Activated CD8-positive, alpha-beta T cell treated with anti-CD3 and anti-CD28 coated beads for 36 hours (primary cell): ENCODE results near the gene KMO. TPM values are rescaled to one million over a fixed set of nuclear protein-coding genes. Genes with fewer than 3 reads are reported as not detected.

Experiments used
- ATAC-seq: fragments of 200-7000 bp; cut with Tn5 transposase; one replicate; pipeline ENCODE4 v1.10.0; 2021; ENCODE audit warnings: mild to moderate bottlenecking, moderate library complexity
- CTCF ChIA-PET: fragments of 350-600 bp; sonication (Branson Sonifier 250); formaldehyde crosslinking; loops from one replicate; lab custom pipeline; 2021; ENCODE audit warnings: antibody characterized with exemption; lab: Charles Lee
- POLR2A ChIA-PET: fragments of 350-600 bp; sonication (Branson Sonifier 250); formaldehyde crosslinking; loops from one replicate; lab custom pipeline; 2021; ENCODE audit warnings: antibody characterized with exemption; lab: Charles Lee
- DNase-seq: peaks from one replicate; pipeline ENCODE4 v3.0.0-alpha.2; 2020
- H3K27ac Mint-ChIP-seq: one replicate; pipeline ENCODE4 v1.8.0; 2021; ENCODE audit warnings: mild to moderate bottlenecking, mixed read lengths
- H3K27me3 Mint-ChIP-seq: one replicate; pipeline ENCODE4 v1.8.0; 2021; ENCODE audit warnings: mixed read lengths
- H3K36me3 Mint-ChIP-seq: one replicate; pipeline ENCODE4 v1.8.0; 2021; ENCODE audit warnings: low read depth, mixed read lengths
- H3K4me1 Mint-ChIP-seq: one replicate; pipeline ENCODE4 v1.8.0; 2021; ENCODE audit warnings: low read depth, mixed read lengths
- H3K4me3 Mint-ChIP-seq: one replicate; pipeline ENCODE4 v1.8.0; 2021; ENCODE audit warnings: mild to moderate bottlenecking, moderate library complexity, mixed read lengths
- H3K9me3 Mint-ChIP-seq: one replicate; pipeline ENCODE4 v1.8.0; 2021; ENCODE audit warnings: mixed read lengths
- intact Hi-C: fragments of 100-400 bp; cut with micrococcal nuclease; formaldehyde crosslinking; loops from one replicate; pipeline ENCODE4 v1.10.0; 2022
- total RNA-seq, 2 experiments: library from RNA; stranded (reverse); gene quantifications; one replicate each; pipeline ENCODE4 v1.2.3, GENCODE V29; 2021
- TF ChIP-seq, protein P1 (sequence below): fragments of 200-600 bp; IDR thresholded peaks from one replicate; pipeline ENCODE4 v1.8.0; 2022; ENCODE audit warnings: antibody characterized with exemption, mild to moderate bottlenecking

KMO gene
- total RNA-seq, 2 experiments from 2014 or later = 0.18 TPM; not detected in 1

DNA sequence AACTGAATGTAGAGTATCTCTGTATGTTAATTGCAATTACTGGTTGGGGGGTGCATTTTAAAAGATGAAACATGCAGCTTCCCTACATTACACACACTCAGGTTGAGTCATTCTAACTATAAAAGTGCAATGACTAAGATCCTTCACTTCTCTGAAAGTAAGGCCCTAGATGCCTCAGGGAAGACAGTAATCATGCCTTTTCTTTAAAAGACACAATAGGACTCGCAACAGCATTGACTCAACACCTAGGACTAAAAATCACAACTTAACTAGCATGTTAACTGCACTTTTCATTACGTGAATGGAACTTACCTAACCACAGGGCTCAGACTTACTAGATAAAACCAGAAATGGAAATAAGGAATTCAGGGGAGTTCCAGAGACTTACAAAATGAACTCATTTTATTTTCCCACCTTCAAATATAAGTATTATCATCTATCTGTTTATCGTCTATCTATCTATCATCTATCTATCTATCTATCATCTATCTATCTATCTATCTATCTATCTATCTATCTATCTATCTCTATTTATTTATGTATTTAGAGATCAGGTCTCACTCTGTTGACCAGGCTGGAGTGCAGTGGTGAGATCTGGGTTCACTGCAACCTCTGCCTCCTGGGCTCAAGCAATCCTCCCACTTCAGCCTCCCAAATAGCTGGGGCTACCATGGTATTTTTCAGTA lies 60.2 kb downstream of the KMO start:
- POLR2A ChIA-PET = interaction anchor here (1.3 to 1.5 kb wide), 3 partner anchors 21 to 48 kb away, joined by 3 to 6 read pairs (median 4); partner anchors contain the start of genes CHML and OPN3
- H3K4me1 Mint-ChIP-seq = peaks cover 18% of the 10 kb centered on the region
- H3K9me3 Mint-ChIP-seq = no peaks in the 10 kb centered on the region
- CTCF ChIA-PET = interaction anchor here (1.3 kb wide), 1 partner anchor 19 kb away, joined by 3 read pairs; no protein-coding TSS in a partner anchor
- no peak overlapping the region for H3K4me3 Mint-ChIP-seq
- intact Hi-C loops = loop anchor here (5.0 kb wide), 1 partner anchor 60 kb away; the partner anchor contains the start of gene KMO
- H3K27me3 Mint-ChIP-seq = no peaks in the 10 kb centered on the region
- ATAC-seq (peak; percentile 96), DNase-seq (no peak)
- H3K27ac Mint-ChIP-seq = peak overlapping the region; percentile 63
- TF ChIP-seq, protein P1, sequence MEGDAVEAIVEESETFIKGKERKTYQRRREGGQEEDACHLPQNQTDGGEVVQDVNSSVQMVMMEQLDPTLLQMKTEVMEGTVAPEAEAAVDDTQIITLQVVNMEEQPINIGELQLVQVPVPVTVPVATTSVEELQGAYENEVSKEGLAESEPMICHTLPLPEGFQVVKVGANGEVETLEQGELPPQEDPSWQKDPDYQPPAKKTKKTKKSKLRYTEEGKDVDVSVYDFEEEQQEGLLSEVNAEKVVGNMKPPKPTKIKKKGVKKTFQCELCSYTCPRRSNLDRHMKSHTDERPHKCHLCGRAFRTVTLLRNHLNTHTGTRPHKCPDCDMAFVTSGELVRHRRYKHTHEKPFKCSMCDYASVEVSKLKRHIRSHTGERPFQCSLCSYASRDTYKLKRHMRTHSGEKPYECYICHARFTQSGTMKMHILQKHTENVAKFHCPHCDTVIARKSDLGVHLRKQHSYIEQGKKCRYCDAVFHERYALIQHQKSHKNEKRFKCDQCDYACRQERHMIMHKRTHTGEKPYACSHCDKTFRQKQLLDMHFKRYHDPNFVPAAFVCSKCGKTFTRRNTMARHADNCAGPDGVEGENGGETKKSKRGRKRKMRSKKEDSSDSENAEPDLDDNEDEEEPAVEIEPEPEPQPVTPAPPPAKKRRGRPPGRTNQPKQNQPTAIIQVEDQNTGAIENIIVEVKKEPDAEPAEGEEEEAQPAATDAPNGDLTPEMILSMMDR = no peak
- H3K36me3 Mint-ChIP-seq = peaks cover 8% of the 10 kb centered on the region

DNA sequence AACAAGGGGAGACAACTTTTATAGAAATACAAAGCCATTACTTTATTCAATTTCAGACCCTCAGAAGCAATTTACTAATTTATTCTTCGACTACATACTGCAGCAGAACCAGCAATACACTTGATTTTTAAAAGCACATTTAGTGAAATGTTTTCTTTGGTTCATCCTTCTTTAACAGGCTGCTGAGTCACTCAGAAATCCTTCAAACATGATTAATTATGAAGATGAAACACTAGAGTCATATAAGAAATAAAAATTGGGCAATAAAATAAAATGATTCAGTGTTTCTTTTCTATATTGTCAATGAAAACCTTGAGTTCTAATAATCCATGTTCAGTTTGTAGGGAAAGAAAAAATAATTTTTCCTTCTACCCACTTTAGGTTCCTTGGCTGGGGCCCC lies 61.0 kb downstream of the KMO start:
- H3K4me3 Mint-ChIP-seq = no peak overlapping the region
- intact Hi-C loops = loop anchor here (5.0 kb wide), 1 partner anchor 61 kb away; the partner anchor contains the start of gene KMO
- ATAC-seq (no peak), DNase-seq (no peak)
- H3K4me1 Mint-ChIP-seq = peaks cover 18% of the 10 kb centered on the region
- TF ChIP-seq, protein P1 = no peak
- ChIA-PET CTCF (interaction anchor here (3.4 kb wide), 1 partner anchor 18 kb away, joined by 14 read pairs; no protein-coding TSS in a partner anchor), POLR2A (interaction anchor here (0.6 to 1.1 kb wide), 2 partner anchors 13 to 189 kb away, joined by 3 read pairs; no protein-coding TSS in a partner anchor)
- no peak overlapping the region for H3K27ac Mint-ChIP-seq
- H3K36me3 Mint-ChIP-seq = peaks cover 8% of the 10 kb centered on the region
- no peaks in the 10 kb centered on the region for H3K9me3 Mint-ChIP-seq
- no peaks in the 10 kb centered on the region for H3K27me3 Mint-ChIP-seq

DNA sequence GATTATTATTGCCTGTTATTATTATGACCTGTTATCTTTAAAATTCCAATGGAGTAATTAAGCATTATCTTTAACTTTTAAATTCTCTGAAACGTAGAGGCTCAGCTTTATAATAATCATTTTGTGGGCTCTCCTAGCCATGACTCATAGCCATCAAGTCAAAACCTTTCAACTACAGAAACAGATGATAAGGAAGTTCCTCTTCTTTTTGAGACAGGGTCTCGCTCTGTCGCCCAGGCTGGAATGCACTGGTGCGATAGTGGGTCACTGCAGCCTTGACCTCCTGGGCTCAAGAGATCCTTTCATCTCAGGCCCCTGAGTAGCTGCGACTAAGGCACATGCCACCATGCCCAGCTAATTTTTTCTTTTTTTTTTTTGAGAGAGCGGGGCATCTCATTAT lies 64.5 kb downstream of the KMO start:
- ChIA-PET POLR2A (interaction anchor here (0.8 kb wide), 1 partner anchor 15 kb away, joined by 3 read pairs; no protein-coding TSS in a partner anchor), CTCF (interaction anchor here (3.4 kb wide), 1 partner anchor 15 kb away, joined by 14 read pairs; no protein-coding TSS in a partner anchor)
- intact Hi-C loops = no loop called here
- Mint-ChIP-seq H3K27me3 (no peaks in the 10 kb centered on the region), H3K36me3 (peaks cover 8% of the 10 kb centered on the region), H3K4me3 (no peak overlapping the region), H3K4me1 (peaks cover 16% of the 10 kb centered on the region), H3K9me3 (no peaks in the 10 kb centered on the region), H3K27ac (no peak overlapping the region)
- ATAC-seq (no peak), DNase-seq (no peak)
- TF ChIP-seq, protein P1 = no peak

DNA sequence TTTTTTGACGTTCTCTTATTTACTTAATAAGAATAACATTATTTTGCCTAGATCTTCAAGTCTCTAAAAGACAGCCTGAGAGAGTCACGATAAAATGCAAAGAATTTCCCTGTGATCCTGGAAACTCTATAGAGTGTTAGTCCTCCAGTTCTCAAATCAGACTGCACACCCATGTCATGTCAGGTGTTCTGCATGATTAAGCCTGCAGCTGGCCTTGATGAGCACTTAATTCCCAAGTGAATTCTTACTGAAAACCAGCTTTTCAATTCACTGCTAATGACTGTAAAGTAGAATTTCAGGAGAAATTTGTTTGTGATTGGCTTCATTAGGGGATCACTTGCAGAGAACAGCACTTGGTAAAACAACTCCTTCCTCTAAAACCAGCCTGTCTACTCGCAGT lies 66.1 kb downstream of the KMO start:
- ChIA-PET POLR2A (no interaction called here), CTCF (interaction anchor here (1.5 to 1.7 kb wide), 2 partner anchors 12 to 400 kb away, joined by 4 to 5 read pairs; partner anchors contain the start of gene MAP1LC3C)
- ATAC-seq = no peak
- H3K27ac Mint-ChIP-seq = no peak overlapping the region
- H3K9me3 Mint-ChIP-seq = no peaks in the 10 kb centered on the region
- DNase-seq = no peak
- TF ChIP-seq, protein P1 = no peak
- intact Hi-C loops = no loop called here
- H3K4me1 Mint-ChIP-seq = peaks cover 2% of the 10 kb centered on the region
- H3K4me3 Mint-ChIP-seq = no peak overlapping the region
- H3K36me3 Mint-ChIP-seq = peaks cover 14% of the 10 kb centered on the region
- no peaks in the 10 kb centered on the region for H3K27me3 Mint-ChIP-seq

DNA sequence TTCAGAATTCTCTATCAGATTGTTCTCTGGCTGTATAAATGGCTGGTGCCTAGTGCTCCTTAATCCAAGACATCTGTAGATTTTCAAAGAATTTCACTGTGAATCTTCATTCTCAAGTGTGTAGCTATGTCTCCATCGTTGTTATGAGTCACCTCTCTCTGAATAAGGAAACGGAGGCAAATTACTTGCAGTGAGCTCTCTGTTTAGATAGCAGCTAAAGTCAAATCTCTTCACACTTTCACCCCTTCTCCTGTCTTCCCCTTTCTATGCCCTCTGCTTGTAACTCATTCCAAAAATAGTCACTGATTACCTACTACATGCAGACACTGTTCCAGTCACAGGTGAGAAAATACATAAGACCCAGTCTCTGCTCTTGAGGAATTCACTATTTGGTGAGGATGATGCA lies 68.3 kb downstream of the KMO start:
- ATAC-seq (no peak), DNase-seq (no peak)
- H3K27ac Mint-ChIP-seq = no peak overlapping the region
- H3K27me3 Mint-ChIP-seq = no peaks in the 10 kb centered on the region
- intact Hi-C loops = no loop called here
- no peaks in the 10 kb centered on the region for H3K9me3 Mint-ChIP-seq
- ChIA-PET POLR2A (no interaction called here), CTCF (interaction anchor here (0.8 to 1.0 kb wide), 2 partner anchors 10 to 68 kb away, joined by 3 read pairs; partner anchors contain the start of gene KMO)
- H3K4me1 Mint-ChIP-seq = peaks cover 4% of the 10 kb centered on the region
- H3K4me3 Mint-ChIP-seq = no peak overlapping the region
- peaks cover 12% of the 10 kb centered on the region for H3K36me3 Mint-ChIP-seq
- TF ChIP-seq, protein P1 = no peak
